ENCODE data around the gene BARHL1. TPM values are rescaled to one million over a fixed set of nuclear protein-coding genes. Genes with fewer than 3 reads are reported as not detected.

Gene BARHL1
- total RNA-seq, 1 experiment from 2014 or later, result not detected

GRCh38 chr9:132632413-132633129 is 50.2 kb downstream of the BARHL1 start:
- peaks cover 6 to 10% of the 10 kb centered on the region in 2 experiments for H3K4me1 Mint-ChIP-seq
- H3K23ac ChIP-seq (ENCODE audit: insufficient read length, low read depth, low read length), result no peak overlapping the region
- H3K27me3 Mint-ChIP-seq (ENCODE audit: low read depth), result no peaks in the 10 kb centered on the region
- H3K9ac ChIP-seq (ENCODE audit: extremely low read depth, insufficient read length, low read length), result no peak overlapping the region
- WGBS (ENCODE audit: extremely low coverage, insufficient read length, low lambda C conversion rate), result no CpG with 5 or more reads among the region's 7 CpGs
- no peak overlapping the region for H2BK12ac ChIP-seq (ENCODE audit: insufficient read length, low read depth, low read length)
- no peak overlapping the region for H4K8ac ChIP-seq (replicated peaks; ENCODE audit: insufficient read length, low read depth, low read length)
- no peak overlapping the region for H2AFZ ChIP-seq (ENCODE audit: low read length)
- H2BK15ac ChIP-seq (ENCODE audit: low read depth, low read length), result no peak overlapping the region
- no peaks in the 10 kb centered on the region for H3K79me1 ChIP-seq (ENCODE audit: insufficient read depth, low read depth, low read length, poor library complexity, severe bottlenecking)
- H2BK120ac ChIP-seq (ENCODE audit: low read depth, low read length, poor library complexity, severe bottlenecking), result no peak overlapping the region
- no peak overlapping the region for H3K14ac ChIP-seq (ENCODE audit: insufficient read depth, low read length)
- no peaks in the 10 kb centered on the region for H3K9me3 ChIP-seq (ENCODE audit: control insufficient read depth, low read depth, low read length)
- no peaks in the 10 kb centered on the region for H3K4me1 ChIP-seq (ENCODE audit: insufficient read depth, low read length)
- no peak overlapping the region for H4K91ac ChIP-seq (ENCODE audit: insufficient read length, low read depth, low read length)
- H2BK20ac ChIP-seq (ENCODE audit: low read depth, low read length, poor library complexity, severe bottlenecking), result no peak overlapping the region
- H4K5ac ChIP-seq (ENCODE audit: insufficient read length, low read depth, low read length), result no peak overlapping the region
- H4K20me1 ChIP-seq (ENCODE audit: control insufficient read depth, insufficient read depth, insufficient read length), result no peaks in the 10 kb centered on the region
- H3K18ac ChIP-seq (ENCODE audit: insufficient read length, low read depth, low read length), result no peak overlapping the region
- H3K27me3 ChIP-seq (ENCODE audit: insufficient read depth, low read length), result no peaks in the 10 kb centered on the region
- no peak overlapping the region for H3K4me2 ChIP-seq (ENCODE audit: insufficient read depth, insufficient read length, low read length)
- H3K79me2 ChIP-seq (ENCODE audit: insufficient read depth, low read length), result peaks cover 2% of the 10 kb centered on the region; the same call in 1 of the 2 replicates
- H3K9me3 Mint-ChIP-seq, result no peaks in the 10 kb centered on the region
- no peak overlapping the region for H3T11ph ChIP-seq (ENCODE audit: low read length)
- TF ChIP-seq CTCF (conservative IDR thresholded peaks at IDR 0.05), result no peak
- DNase-seq, result no peak
- no peak overlapping the region for H3K27ac ChIP-seq (ENCODE audit: insufficient read length, low read depth, low read length)
- no peak overlapping the region for H2BK5ac ChIP-seq (ENCODE audit: insufficient read length, low read length)
- no peak overlapping the region for H3K4me3 Mint-ChIP-seq
- no peaks in the 10 kb centered on the region for H3K23me2 ChIP-seq (ENCODE audit: insufficient read length, low read depth, low read length, poor library complexity, severe bottlenecking)
- no peak overlapping the region for H2AK5ac ChIP-seq (ENCODE audit: insufficient read length, low read length)
- peaks cover 18 to 49% (median 21%) of the 10 kb centered on the region in 3 experiments; a peak in 6 of 7 replicates for H3K36me3 Mint-ChIP-seq (ENCODE audit: insufficient read depth in 1 of 3, low read depth in 3 of 3)
- no peak overlapping the region for H3K4ac ChIP-seq (ENCODE audit: low read depth, low read length)
- H3K27ac Mint-ChIP-seq, result peak overlapping the region in 1 of 3 experiments; percentile 82; a peak in 1 of 7 replicates
- no peak overlapping the region for H3K56ac ChIP-seq (ENCODE audit: insufficient read length, low read depth, low read length)
